GM13976 (cell line): ENCODE measurements around the gene POLR1G.
A peak's percentile ranks its signal among the peaks of the same experiment; 100 is the strongest.
"Not testable (repeated sequence)": the region's sequence is repeated elsewhere in the genome, so short reads cannot be mapped to it uniquely, and the experiment has no call there.

ENCODE experiments used
- DNase-seq: peaks from one replicate; pipeline ENCODE4 v3.0.0; 2012; ENCODE audit warnings: low spot score
- in situ Hi-C: fragments of 300-500 bp; cut with MboI; formaldehyde crosslinking; loops from one replicate; pipeline ENCODE4 v1.12.0; 2022; ENCODE audit warnings: low sequenced_read_pairs, mixed read lengths, inconsistent platforms; ENCODE audit not compliant: unreplicated experiment
- TF ChIP-seq, protein P1 (sequence below): IDR thresholded peaks from 2 replicates; pipeline ENCODE4 v1.5.1; 2012; ENCODE audit warnings: borderline replicate concordance, mild to moderate bottlenecking; ENCODE audit not compliant: insufficient read depth; ENCODE audit errors: extremely low read depth, missing control alignments, control extremely low read depth

The POLR1G gene

DNA sequence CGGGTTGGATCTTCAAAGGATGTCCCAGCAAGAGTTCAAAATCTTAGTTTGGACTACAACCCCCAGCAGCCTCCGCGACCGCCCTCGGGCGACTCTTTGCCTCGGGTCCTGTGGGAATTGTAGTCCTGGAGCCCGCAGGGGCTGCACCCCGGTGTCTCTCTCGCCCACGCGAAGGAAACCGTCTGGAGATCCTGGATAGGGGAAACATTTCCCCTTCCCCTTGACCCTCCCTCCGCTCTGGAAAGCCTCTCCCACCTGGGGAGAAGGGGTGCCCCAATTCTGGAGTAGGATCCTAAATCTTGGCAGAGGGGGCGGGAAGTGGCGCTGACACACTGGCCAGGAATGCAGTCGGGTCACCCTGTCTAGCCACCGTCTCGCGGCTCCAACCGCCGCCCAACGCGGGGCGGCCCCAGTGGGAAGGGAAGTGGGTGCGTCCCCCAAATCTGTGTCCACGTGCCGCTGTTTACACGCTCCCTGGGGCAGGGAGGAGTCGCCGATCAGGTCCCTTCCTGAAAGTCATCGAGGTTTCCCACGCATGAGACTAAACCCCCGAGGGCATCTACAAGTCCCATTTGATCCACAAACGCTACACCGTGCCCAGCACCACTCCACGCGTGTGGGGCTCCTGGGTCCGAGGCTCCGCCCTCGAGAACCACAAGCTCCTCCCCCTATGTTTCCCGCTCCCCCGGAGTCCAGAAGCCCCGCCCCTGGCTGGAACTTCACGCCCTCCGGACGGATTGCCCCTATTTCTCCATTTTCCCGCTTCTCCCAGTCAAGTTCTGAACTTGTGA is 814 bp upstream of the POLR1G start:
- DNase-seq: peak; percentile 91
- in situ Hi-C loops: no loop called here

DNA sequence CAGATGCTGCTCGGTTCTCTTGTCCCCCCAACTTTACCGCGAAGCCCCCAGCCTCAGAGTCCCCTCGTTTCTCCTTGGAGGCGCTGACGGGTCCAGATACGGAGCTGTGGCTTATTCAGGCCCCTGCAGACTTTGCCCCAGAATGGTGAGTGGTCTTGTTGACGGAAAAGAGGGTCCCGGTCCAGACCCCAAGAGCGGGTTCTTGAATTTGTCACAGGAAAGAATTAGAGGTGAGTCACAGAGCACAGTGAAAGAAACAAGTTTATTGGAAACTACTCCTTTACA is 589 bp downstream of the POLR1G start:
- in situ Hi-C loops: no loop called here
- TF ChIP-seq, protein P1, sequence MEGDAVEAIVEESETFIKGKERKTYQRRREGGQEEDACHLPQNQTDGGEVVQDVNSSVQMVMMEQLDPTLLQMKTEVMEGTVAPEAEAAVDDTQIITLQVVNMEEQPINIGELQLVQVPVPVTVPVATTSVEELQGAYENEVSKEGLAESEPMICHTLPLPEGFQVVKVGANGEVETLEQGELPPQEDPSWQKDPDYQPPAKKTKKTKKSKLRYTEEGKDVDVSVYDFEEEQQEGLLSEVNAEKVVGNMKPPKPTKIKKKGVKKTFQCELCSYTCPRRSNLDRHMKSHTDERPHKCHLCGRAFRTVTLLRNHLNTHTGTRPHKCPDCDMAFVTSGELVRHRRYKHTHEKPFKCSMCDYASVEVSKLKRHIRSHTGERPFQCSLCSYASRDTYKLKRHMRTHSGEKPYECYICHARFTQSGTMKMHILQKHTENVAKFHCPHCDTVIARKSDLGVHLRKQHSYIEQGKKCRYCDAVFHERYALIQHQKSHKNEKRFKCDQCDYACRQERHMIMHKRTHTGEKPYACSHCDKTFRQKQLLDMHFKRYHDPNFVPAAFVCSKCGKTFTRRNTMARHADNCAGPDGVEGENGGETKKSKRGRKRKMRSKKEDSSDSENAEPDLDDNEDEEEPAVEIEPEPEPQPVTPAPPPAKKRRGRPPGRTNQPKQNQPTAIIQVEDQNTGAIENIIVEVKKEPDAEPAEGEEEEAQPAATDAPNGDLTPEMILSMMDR: no peak
- no peak for DNase-seq

More for the DNA sequence above, 814 bp upstream of the POLR1G start:
- TF ChIP-seq, protein P1: no peak

DNA sequence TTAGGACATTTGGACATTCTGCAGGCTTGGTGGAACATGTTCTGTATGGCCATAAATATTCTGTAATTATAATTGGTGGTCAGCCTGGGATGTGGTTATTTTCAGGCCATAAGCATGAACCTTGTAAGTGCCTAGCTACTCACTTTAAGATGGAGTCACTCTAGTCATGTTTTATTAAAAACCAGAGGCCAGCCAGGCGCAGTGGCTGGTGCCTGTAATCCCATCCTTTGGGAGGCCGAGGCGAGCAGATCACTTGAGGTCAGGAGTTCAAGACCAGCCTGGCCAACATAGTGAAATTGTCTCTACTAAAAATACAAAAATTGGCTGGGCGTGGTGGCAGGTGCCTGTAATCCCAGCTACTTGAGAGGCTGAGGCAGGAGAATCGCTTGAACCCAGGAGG is 1.1 kb downstream of the POLR1G start:
- peak; percentile 11 for DNase-seq
- in situ Hi-C loops: not testable (repeated sequence)

GRCh38 chr19:45408121-45408520 is 1.7 kb downstream of the POLR1G start:
- in situ Hi-C loops: no loop called here
- TF ChIP-seq, protein P1: no peak
- peak; percentile 4 for DNase-seq

- DNase-seq: peak; percentile 6
- in situ Hi-C loops: no loop called here
- TF ChIP-seq, protein P1: no peak
These were observed 2.5 kb downstream of the POLR1G start for GRCh38 chr19:45408830-45409556.

DNA sequence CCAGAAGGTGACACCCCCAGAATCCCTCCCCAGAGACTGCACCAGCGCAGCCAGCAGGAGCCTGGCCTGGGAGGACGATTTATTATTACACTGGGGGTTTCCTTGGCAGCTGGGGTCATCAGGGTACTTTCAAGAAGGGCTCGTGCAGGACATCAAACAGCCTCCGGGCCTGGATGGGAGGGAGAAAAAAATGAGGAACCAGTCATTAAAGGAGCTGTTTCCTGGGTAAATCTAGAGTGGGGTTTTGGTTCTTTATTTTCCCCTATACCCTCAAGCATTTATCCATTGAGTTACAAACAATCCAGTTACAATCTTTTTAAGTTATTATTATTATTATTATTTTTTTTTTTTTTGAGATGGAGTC is 3.1 kb downstream of the POLR1G start:
- in situ Hi-C loops: no loop called here
- TF ChIP-seq, protein P1: no peak
- peak; percentile 11 for DNase-seq

DNA sequence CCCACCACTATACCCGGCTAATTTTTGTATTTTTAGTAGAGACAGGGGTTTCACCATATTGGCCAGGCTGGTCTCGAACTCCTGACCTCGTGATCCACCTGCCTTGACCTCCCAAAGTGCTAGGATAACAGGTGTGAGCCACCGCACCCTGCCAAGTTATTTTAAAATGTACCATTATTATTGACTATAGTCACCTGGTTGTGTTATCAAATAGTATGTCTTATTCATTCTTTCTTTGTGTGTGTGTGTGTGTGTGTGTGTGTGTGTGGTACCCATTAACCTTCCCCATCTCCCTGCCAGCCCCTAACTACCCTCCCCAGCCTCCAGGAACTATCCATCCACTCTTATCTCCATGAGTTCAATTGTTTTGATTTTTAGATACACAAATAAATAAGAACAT is 3.9 kb downstream of the POLR1G start:
- in situ Hi-C loops, DNase-seq: not testable (repeated sequence)
